B cell (primary cell): ENCODE data around the gene FAM13C.

Experiments used
- EZH2 ChIP-seq: IDR thresholded peaks from 2 replicates; pipeline ENCODE4 v1.6.1; 2012; ENCODE audit warnings: borderline replicate concordance, low read depth, mild to moderate bottlenecking, moderate library complexity, low read length; ENCODE audit not compliant: insufficient read depth, poor library complexity, severe bottlenecking
- TF ChIP-seq, protein P1 (sequence below): fragments of 200-600 bp; IDR thresholded peaks from one replicate; pipeline ENCODE4 v1.8.0; 2022; ENCODE audit warnings: antibody characterized with exemption, mild to moderate bottlenecking

GRCh38 chr10:59287587-59288255 lies 74.6 kb downstream of the FAM13C start:
- TF ChIP-seq, protein P1, sequence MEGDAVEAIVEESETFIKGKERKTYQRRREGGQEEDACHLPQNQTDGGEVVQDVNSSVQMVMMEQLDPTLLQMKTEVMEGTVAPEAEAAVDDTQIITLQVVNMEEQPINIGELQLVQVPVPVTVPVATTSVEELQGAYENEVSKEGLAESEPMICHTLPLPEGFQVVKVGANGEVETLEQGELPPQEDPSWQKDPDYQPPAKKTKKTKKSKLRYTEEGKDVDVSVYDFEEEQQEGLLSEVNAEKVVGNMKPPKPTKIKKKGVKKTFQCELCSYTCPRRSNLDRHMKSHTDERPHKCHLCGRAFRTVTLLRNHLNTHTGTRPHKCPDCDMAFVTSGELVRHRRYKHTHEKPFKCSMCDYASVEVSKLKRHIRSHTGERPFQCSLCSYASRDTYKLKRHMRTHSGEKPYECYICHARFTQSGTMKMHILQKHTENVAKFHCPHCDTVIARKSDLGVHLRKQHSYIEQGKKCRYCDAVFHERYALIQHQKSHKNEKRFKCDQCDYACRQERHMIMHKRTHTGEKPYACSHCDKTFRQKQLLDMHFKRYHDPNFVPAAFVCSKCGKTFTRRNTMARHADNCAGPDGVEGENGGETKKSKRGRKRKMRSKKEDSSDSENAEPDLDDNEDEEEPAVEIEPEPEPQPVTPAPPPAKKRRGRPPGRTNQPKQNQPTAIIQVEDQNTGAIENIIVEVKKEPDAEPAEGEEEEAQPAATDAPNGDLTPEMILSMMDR: no peak
- no peak for TF ChIP-seq EZH2
